Measurements from ENCODE around the gene TM4SF20. TPM values are rescaled to one million over a fixed set of nuclear protein-coding genes. Genes with fewer than 3 reads are reported as not detected.

The TM4SF20 gene
- total RNA-seq, 1 experiment from 2014 or later = not detected

DNA sequence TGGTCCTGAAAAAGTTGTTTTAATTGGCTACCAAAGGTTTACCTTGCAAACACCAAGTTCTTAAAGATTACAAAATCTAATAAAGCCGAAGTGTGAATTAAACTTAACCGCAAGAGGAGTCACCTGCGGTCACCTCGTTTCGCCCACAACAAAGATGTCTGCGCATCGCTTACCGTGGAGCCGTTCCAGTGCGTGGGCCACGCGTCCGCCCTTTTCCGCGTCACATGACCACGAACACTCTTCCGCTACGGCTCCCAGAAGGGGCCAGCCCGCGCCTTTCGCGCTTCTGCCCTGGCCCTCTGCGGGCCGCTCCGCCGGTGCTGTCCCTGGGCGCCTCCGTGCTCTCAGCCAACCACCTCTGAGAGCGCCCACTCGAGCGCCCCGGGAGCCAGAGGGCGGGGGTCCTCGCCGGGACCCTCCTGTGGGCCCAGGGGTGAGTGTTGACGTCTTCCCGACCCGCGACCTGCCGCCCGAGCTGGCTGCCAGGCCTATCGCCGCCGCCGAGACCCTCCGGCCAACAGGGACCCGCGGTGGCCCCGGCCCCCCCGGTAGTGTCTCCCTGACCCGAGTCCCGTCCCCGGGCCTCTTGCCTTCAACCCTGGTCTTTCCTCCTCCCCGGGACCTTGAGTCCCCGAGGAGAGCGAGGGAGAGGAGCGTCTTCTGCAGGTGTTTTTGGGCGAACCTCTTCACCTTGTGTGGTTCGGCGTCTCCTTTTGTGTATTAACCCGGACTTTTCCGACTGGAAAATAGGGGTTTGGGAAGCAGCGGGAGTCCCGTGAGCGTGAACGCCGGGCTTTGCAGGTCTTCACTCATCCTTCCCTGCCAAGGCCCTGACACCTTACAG is 53.9 kb downstream of the TM4SF20 start, which contains the start of gene MFF (continued):
- TF ChIP-seq USF2 (CRISPR knock-in tag; IDR thresholded peaks at IDR 0.05) = peak; percentile 99
- no peak for TF ChIP-seq ZNF317 (CRISPR knock-in tag; IDR thresholded peaks at IDR 0.05; ENCODE audit: borderline replicate concordance, low read depth)
- TF ChIP-seq ZNF423 (CRISPR knock-in tag; IDR thresholded peaks at IDR 0.05) = peak; percentile 67
- TF ChIP-seq NR1H2 (CRISPR knock-in tag; IDR thresholded peaks at IDR 0.05) = no peak
- TF ChIP-seq IRF2 (CRISPR knock-in tag; IDR thresholded peaks at IDR 0.05; ENCODE audit: borderline replicate concordance, low read depth) = no peak
- TF ChIP-seq MLX (CRISPR knock-in tag; IDR thresholded peaks at IDR 0.05) = no peak
- TF ChIP-seq ZNF232 (CRISPR knock-in tag; IDR thresholded peaks at IDR 0.05) = peak; percentile 21; the same call in 1 of the 2 replicates
- TF ChIP-seq KAT7 (CRISPR knock-in tag; IDR thresholded peaks at IDR 0.05; ENCODE audit: borderline replicate concordance) = 0 out of 2 replicates have a peak, but pooled peaks have one; percentile 74
- no peak for TF ChIP-seq OVOL2 (CRISPR knock-in tag; IDR thresholded peaks at IDR 0.05; ENCODE audit: borderline replicate concordance)
- TF ChIP-seq GTF2I (CRISPR knock-in tag; conservative IDR thresholded peaks at IDR 0.05) = no peak
- TF ChIP-seq, protein P1, sequence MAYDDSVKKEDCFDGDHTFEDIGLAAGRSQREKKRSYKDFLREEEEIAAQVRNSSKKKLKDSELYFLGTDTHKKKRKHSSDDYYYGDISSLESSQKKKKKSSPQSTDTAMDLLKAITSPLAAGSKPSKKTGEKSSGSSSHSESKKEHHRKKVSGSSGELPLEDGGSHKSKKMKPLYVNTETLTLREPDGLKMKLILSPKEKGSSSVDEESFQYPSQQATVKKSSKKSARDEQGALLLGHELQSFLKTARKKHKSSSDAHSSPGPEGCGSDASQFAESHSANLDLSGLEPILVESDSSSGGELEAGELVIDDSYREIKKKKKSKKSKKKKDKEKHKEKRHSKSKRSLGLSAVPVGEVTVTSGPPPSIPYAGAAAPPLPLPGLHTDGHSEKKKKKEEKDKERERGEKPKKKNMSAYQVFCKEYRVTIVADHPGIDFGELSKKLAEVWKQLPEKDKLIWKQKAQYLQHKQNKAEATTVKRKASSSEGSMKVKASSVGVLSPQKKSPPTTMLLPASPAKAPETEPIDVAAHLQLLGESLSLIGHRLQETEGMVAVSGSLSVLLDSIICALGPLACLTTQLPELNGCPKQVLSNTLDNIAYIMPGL (CRISPR knock-in tag; IDR thresholded peaks at IDR 0.05) = peak; percentile 96
- peak; percentile 52; the same call in 1 of the 2 replicates for TF ChIP-seq IRF1 (CRISPR knock-in tag; IDR thresholded peaks at IDR 0.05)
- TF ChIP-seq STAT6 (CRISPR knock-in tag; conservative IDR thresholded peaks at IDR 0.05; ENCODE audit: low read depth) = no peak
- TF ChIP-seq E2F5 (CRISPR knock-in tag; IDR thresholded peaks at IDR 0.05) = no peak; the same call in 1 of the 2 replicates
- TF ChIP-seq ZNF396 (CRISPR knock-in tag; IDR thresholded peaks at IDR 0.05; ENCODE audit: borderline replicate concordance) = no peak
- TF ChIP-seq, protein P2, sequence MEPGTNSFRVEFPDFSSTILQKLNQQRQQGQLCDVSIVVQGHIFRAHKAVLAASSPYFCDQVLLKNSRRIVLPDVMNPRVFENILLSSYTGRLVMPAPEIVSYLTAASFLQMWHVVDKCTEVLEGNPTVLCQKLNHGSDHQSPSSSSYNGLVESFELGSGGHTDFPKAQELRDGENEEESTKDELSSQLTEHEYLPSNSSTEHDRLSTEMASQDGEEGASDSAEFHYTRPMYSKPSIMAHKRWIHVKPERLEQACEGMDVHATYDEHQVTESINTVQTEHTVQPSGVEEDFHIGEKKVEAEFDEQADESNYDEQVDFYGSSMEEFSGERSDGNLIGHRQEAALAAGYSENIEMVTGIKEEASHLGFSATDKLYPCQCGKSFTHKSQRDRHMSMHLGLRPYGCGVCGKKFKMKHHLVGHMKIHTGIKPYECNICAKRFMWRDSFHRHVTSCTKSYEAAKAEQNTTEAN (CRISPR knock-in tag; IDR thresholded peaks at IDR 0.05) = peak; percentile 18; the same call in 1 of the 2 replicates
- TF ChIP-seq RORB (CRISPR knock-in tag; IDR thresholded peaks at IDR 0.05) = no peak
- no peak for TF ChIP-seq ZBTB21 (CRISPR knock-in tag; IDR thresholded peaks at IDR 0.05; ENCODE audit: borderline replicate concordance)
- TF ChIP-seq, protein P3, sequence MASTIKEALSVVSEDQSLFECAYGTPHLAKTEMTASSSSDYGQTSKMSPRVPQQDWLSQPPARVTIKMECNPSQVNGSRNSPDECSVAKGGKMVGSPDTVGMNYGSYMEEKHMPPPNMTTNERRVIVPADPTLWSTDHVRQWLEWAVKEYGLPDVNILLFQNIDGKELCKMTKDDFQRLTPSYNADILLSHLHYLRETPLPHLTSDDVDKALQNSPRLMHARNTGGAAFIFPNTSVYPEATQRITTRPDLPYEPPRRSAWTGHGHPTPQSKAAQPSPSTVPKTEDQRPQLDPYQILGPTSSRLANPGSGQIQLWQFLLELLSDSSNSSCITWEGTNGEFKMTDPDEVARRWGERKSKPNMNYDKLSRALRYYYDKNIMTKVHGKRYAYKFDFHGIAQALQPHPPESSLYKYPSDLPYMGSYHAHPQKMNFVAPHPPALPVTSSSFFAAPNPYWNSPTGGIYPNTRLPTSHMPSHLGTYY (CRISPR knock-in tag; IDR thresholded peaks at IDR 0.05) = no peak
- no peak for TF ChIP-seq ZNF416 (CRISPR knock-in tag; IDR thresholded peaks at IDR 0.05)
- TF ChIP-seq ELF4 (CRISPR knock-in tag; IDR thresholded peaks at IDR 0.05; ENCODE audit: low read depth) = no peak
- no peak for TF ChIP-seq CDX4 (CRISPR knock-in tag; IDR thresholded peaks at IDR 0.05; ENCODE audit: borderline replicate concordance)
- TF ChIP-seq SOX15 (CRISPR knock-in tag; IDR thresholded peaks at IDR 0.05) = no peak
- TF ChIP-seq ZNF671 (CRISPR knock-in tag; IDR thresholded peaks at IDR 0.05) = no peak

Data from WTC11 (cell line).